ENCODE results near the gene ENKUR.

ENKUR gene

GRCh38 chr10:25050402-25050801, 34.4 kb upstream of the ENKUR start:
- no peak for TF ChIP-seq EGR1 (IDR thresholded peaks at IDR 0.05)
- no peak for TF ChIP-seq ZBTB7A (IDR thresholded peaks at IDR 0.05; ENCODE audit: low read depth)
- TF ChIP-seq TAF1 (IDR thresholded peaks at IDR 0.05; ENCODE audit: low read depth): no peak
- TF ChIP-seq NFIC (IDR thresholded peaks at IDR 0.05): no peak
- no peak for TF ChIP-seq FOXM1 (IDR thresholded peaks at IDR 0.05; ENCODE audit: borderline replicate concordance, low read depth)
- no peak for TF ChIP-seq CEBPB (IDR thresholded peaks at IDR 0.05)
- no peak for TF ChIP-seq CREB1 (IDR thresholded peaks at IDR 0.05; ENCODE audit: low read depth)
- TF ChIP-seq RAD21 (IDR thresholded peaks at IDR 0.05; ENCODE audit: low read depth): no peak
- TF ChIP-seq, protein P1, sequence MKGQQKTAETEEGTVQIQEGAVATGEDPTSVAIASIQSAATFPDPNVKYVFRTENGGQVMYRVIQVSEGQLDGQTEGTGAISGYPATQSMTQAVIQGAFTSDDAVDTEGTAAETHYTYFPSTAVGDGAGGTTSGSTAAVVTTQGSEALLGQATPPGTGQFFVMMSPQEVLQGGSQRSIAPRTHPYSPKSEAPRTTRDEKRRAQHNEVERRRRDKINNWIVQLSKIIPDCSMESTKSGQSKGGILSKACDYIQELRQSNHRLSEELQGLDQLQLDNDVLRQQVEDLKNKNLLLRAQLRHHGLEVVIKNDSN (IDR thresholded peaks at IDR 0.05): no peak
- TF ChIP-seq, protein P2, sequence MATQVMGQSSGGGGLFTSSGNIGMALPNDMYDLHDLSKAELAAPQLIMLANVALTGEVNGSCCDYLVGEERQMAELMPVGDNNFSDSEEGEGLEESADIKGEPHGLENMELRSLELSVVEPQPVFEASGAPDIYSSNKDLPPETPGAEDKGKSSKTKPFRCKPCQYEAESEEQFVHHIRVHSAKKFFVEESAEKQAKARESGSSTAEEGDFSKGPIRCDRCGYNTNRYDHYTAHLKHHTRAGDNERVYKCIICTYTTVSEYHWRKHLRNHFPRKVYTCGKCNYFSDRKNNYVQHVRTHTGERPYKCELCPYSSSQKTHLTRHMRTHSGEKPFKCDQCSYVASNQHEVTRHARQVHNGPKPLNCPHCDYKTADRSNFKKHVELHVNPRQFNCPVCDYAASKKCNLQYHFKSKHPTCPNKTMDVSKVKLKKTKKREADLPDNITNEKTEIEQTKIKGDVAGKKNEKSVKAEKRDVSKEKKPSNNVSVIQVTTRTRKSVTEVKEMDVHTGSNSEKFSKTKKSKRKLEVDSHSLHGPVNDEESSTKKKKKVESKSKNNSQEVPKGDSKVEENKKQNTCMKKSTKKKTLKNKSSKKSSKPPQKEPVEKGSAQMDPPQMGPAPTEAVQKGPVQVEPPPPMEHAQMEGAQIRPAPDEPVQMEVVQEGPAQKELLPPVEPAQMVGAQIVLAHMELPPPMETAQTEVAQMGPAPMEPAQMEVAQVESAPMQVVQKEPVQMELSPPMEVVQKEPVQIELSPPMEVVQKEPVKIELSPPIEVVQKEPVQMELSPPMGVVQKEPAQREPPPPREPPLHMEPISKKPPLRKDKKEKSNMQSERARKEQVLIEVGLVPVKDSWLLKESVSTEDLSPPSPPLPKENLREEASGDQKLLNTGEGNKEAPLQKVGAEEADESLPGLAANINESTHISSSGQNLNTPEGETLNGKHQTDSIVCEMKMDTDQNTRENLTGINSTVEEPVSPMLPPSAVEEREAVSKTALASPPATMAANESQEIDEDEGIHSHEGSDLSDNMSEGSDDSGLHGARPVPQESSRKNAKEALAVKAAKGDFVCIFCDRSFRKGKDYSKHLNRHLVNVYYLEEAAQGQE (IDR thresholded peaks at IDR 0.05; ENCODE audit: low read depth): no peak
- no peak for TF ChIP-seq YY1 (IDR thresholded peaks at IDR 0.05; ENCODE audit: low read depth)
- TF ChIP-seq MAX (IDR thresholded peaks at IDR 0.05): no peak
- TF ChIP-seq TEAD4 (IDR thresholded peaks at IDR 0.05): no peak
- TF ChIP-seq TCF12 (IDR thresholded peaks at IDR 0.05; ENCODE audit: low read depth): no peak
- no peak for TF ChIP-seq EP300 (IDR thresholded peaks at IDR 0.05; ENCODE audit: borderline replicate concordance)

GRCh38 chr10:25049966-25050365, 34.0 kb upstream of the ENKUR start:
- TF ChIP-seq, protein P2 (IDR thresholded peaks at IDR 0.05; ENCODE audit: low read depth): no peak
- TF ChIP-seq NFIC (IDR thresholded peaks at IDR 0.05): no peak
- no peak for TF ChIP-seq EGR1 (IDR thresholded peaks at IDR 0.05)
- TF ChIP-seq MAX (IDR thresholded peaks at IDR 0.05): no peak
- TF ChIP-seq CEBPB (IDR thresholded peaks at IDR 0.05): no peak
- no peak for TF ChIP-seq EP300 (IDR thresholded peaks at IDR 0.05; ENCODE audit: borderline replicate concordance)
- no peak for TF ChIP-seq CREB1 (IDR thresholded peaks at IDR 0.05; ENCODE audit: low read depth)

GRCh38 chr10:25048450-25048849, 32.5 kb upstream of the ENKUR start:
- TF ChIP-seq RAD21 (IDR thresholded peaks at IDR 0.05; ENCODE audit: low read depth) (no peak), EGR1 (IDR thresholded peaks at IDR 0.05) (no peak), YY1 (IDR thresholded peaks at IDR 0.05; ENCODE audit: low read depth) (no peak), TAF1 (IDR thresholded peaks at IDR 0.05; ENCODE audit: low read depth) (no peak), EP300 (IDR thresholded peaks at IDR 0.05; ENCODE audit: borderline replicate concordance) (no peak), FOXM1 (IDR thresholded peaks at IDR 0.05; ENCODE audit: borderline replicate concordance, low read depth) (no peak), TCF12 (IDR thresholded peaks at IDR 0.05; ENCODE audit: low read depth) (no peak), ZBTB7A (IDR thresholded peaks at IDR 0.05; ENCODE audit: low read depth) (no peak), TEAD4 (IDR thresholded peaks at IDR 0.05) (no peak), MAX (IDR thresholded peaks at IDR 0.05) (no peak), CEBPB (IDR thresholded peaks at IDR 0.05) (no peak), CREB1 (IDR thresholded peaks at IDR 0.05; ENCODE audit: low read depth) (no peak), NFIC (IDR thresholded peaks at IDR 0.05) (no peak)
- TF ChIP-seq, protein P2 (IDR thresholded peaks at IDR 0.05; ENCODE audit: low read depth): no peak
- TF ChIP-seq, protein P1 (IDR thresholded peaks at IDR 0.05): no peak

DNA sequence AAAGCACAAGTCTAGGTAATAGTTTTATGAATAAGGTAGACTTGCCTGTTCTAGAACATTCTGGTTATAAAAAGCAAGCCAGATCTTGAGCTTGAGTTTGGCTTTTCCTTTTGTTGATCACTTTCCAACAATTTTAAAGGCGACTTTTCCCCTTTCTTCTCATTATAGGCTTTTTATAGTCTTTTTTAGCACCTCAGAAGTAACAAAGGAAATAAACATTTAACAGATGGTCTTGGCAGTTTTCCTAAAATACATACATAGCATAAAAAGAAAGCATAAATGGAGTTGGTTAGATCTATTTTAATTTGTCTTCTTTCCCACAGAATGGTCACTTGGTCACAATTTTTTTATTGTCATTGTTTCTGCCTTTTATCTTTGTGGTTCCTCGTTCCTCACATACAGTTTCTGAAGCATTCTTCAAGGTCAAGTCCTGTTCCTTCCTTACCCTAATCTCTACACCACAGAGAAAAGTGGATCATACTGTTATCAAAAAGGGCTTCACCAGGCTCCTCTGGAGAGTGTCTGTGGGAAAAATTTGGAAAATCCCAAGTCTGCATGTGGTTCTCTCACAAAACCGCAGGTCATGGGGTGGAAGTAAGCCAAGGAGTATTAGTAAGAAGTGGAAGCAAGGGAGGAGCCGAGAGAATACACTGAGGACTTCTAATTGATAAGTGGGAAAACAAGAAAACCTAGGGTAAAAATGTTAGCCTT, 31.8 kb upstream of the ENKUR start:
- TF ChIP-seq NFIC (IDR thresholded peaks at IDR 0.05): no peak
- TF ChIP-seq ZBTB7A (IDR thresholded peaks at IDR 0.05; ENCODE audit: low read depth): no peak
- no peak for TF ChIP-seq EGR1 (IDR thresholded peaks at IDR 0.05)
